Liver (tissue), 9 donors: Measurements from ENCODE around the gene PHETA1. TPM values are rescaled to one million over a fixed set of nuclear protein-coding genes. Genes with fewer than 3 reads are reported as not detected.

Experiments
- DNase-seq: peaks from one replicate; pipeline ENCODE4 v3.0.0-alpha.2; 2017; ENCODE audit warnings: low spot score
- H3K27ac ChIP-seq, 2 donors: one replicate each; pipeline ENCODE4 v1.7.0; 2013; ENCODE audit warnings: inconsistent platforms in 2 of 2, low read length in 2 of 2, control low read depth in 1 of 2, low read depth in 1 of 2, mild to moderate bottlenecking in 1 of 2
- H3K27me3 ChIP-seq, 4 donors: one replicate each; pipeline versions ENCODE4 v1.6.1 to v1.7.0; 2013; ENCODE audit warnings: low read length in 3 of 4, inconsistent platforms in 1 of 4, mild to moderate bottlenecking in 1 of 4, moderate library complexity in 1 of 4; ENCODE audit not compliant: control insufficient read depth in 4 of 4, insufficient read depth in 4 of 4
- H3K36me3 ChIP-seq, 4 donors: one replicate each; pipeline versions ENCODE4 v1.6.1 to v1.7.0; 2013; ENCODE audit warnings: low read length in 3 of 4, mild to moderate bottlenecking in 3 of 4, low read depth in 1 of 4, moderate library complexity in 1 of 4; ENCODE audit not compliant: control insufficient read depth in 4 of 4, insufficient read depth in 3 of 4
- H3K4me1 ChIP-seq, 4 donors: one replicate each; pipeline versions ENCODE4 v1.6.1 to v1.7.0; 2013; ENCODE audit warnings: low read length in 3 of 4, mild to moderate bottlenecking in 3 of 4, moderate library complexity in 1 of 4; ENCODE audit not compliant: control insufficient read depth in 4 of 4, insufficient read depth in 4 of 4
- H3K4me3 ChIP-seq, 3 donors: one replicate each; pipeline versions ENCODE4 v1.6.1 to v1.7.0; 2013; ENCODE audit warnings: low read length in 3 of 3, control low read depth in 1 of 3, low read depth in 1 of 3, mild to moderate bottlenecking in 1 of 3
- H3K9ac ChIP-seq, 2 donors: one replicate each; pipeline ENCODE4 v1.7.0; 2013; ENCODE audit warnings: low read length in 2 of 2, mild to moderate bottlenecking in 2 of 2, moderate library complexity in 2 of 2, control low read depth in 1 of 2, low read depth in 1 of 2
- H3K9me3 ChIP-seq, 4 donors: one replicate each; pipeline versions ENCODE4 v1.6.1 to v1.7.0; 2013; ENCODE audit warnings: low read length in 3 of 4; ENCODE audit not compliant: control insufficient read depth in 4 of 4
- CTCF ChIP-seq: fragments of 150-350 bp; IDR thresholded peaks from 2 replicates; pipeline ENCODE4 v1.5.1; 2017; ENCODE audit warnings: improper control_type of control experiment, low read depth, low read length; ENCODE audit not compliant: missing input control
- HNF4A ChIP-seq, 2 donors: conservative IDR thresholded peaks; 2 replicates each; pipeline ENCODE4 v1.6.1; 2016; ENCODE audit warnings: antibody characterized with exemption in 2 of 2, mild to moderate bottlenecking in 2 of 2
- HNF4G ChIP-seq: IDR thresholded peaks from 2 replicates; pipeline ENCODE4 v1.6.1; 2016; ENCODE audit warnings: antibody characterized with exemption
- MAX ChIP-seq: IDR thresholded peaks from 2 replicates; pipeline ENCODE4 v1.6.1; 2016; ENCODE audit warnings: antibody characterized with exemption
- NR2F2 ChIP-seq: IDR thresholded peaks from 2 replicates; pipeline ENCODE4 v1.6.1; 2016; ENCODE audit warnings: antibody characterized with exemption
- RAD21 ChIP-seq, 2 donors: IDR thresholded peaks; 2 replicates each; pipeline ENCODE4 v1.6.1; 2016; ENCODE audit warnings: antibody characterized with exemption in 2 of 2, mild to moderate bottlenecking in 2 of 2
- REST ChIP-seq: IDR thresholded peaks from 2 replicates; pipeline ENCODE4 v1.6.1; 2016; ENCODE audit warnings: antibody characterized with exemption, mild to moderate bottlenecking
- TAF1 ChIP-seq: conservative IDR thresholded peaks from 2 replicates; pipeline ENCODE4 v1.6.1; 2016; ENCODE audit warnings: antibody characterized with exemption, mild to moderate bottlenecking
- YY1 ChIP-seq: IDR thresholded peaks from 2 replicates; pipeline ENCODE4 v1.6.1; 2016; ENCODE audit warnings: antibody characterized with exemption, mild to moderate bottlenecking
- ZBTB33 ChIP-seq: IDR thresholded peaks from 2 replicates; pipeline ENCODE4 v1.6.1; 2016; ENCODE audit warnings: antibody characterized with exemption
- WGBS: extraction: QIAGEN DNeasy Blood & Tissue Kit; methylation state at CpG from one replicate; pipeline ENCODE4 v1.1.7; 2013; 5-methylcytosine and 5-hydroxymethylcytosine counted together
- polyA plus RNA-seq, 2 donors: library from polyadenylated mRNA; stranded (reverse) in 1 of 2; unstranded in 1 of 2; fragments of 200-250 nt in 1 of 2; fragments of >200 nt in 1 of 2; fragmentation: Nextera tagmentation in 1 of 2; extraction: Ambion mirVana in 1 of 2; gene quantifications; one replicate each; pipeline versions ENCODE4 v1.2.1 to v1.2.3, GENCODE V29; 2013 to 2015
- total RNA-seq, 2 donors: library from RNA; depleted of rRNA; stranded (reverse); fragments of >200 nt; gene quantifications; one replicate each; pipeline ENCODE4 v1.2.3, GENCODE V29; 2014
- donor health status: healthy.
- donor health status: healthy.
- donor health status: healthy.
- donor health status: healthy.
- donor health status: healthy.

The PHETA1 gene
- total and polyA plus RNA-seq, 4 donors = 2.4 to 5.7 (median 3.9) TPM

- Histone ChIP-seq H3K4me3 (no peak overlapping the region), H3K9me3 (no peaks in the 10 kb centered on the region), H3K9ac (no peak overlapping the region), H3K36me3 (no peaks in the 10 kb centered on the region), H3K27ac (no peak overlapping the region), H3K27me3 (no peaks in the 10 kb centered on the region), H3K4me1 (peaks cover 16 to 42% (median 28%) of the 10 kb centered on the region in 4 donors)
- no peak for DNase-seq
- 80% methylated on average over 9 of the region's 9 CpGs for WGBS
- TF ChIP-seq HNF4G = no peak
- TF ChIP-seq ZBTB33 = no peak
- no peak for TF ChIP-seq CTCF
- TF ChIP-seq HNF4A (conservative IDR thresholded peaks at IDR 0.05) = no peak
- TF ChIP-seq REST = no peak
- no peak for TF ChIP-seq RAD21 (IDR thresholded peaks at IDR 0.05)
- no peak for TF ChIP-seq TAF1
- no peak for TF ChIP-seq YY1
These were observed 8.5 kb downstream of the PHETA1 start for GRCh38 chr12:111360325-111360930.

- 65% methylated on average over 5 of the region's 5 CpGs for WGBS
- TF ChIP-seq NR2F2 (no peak), TAF1 (no peak), HNF4A (conservative IDR thresholded peaks at IDR 0.05) (peak in 1 of 2 donors; percentile 27), REST (no peak), ZBTB33 (no peak), RAD21 (IDR thresholded peaks at IDR 0.05) (no peak), MAX (no peak), YY1 (no peak), CTCF (no peak)
- no peak overlapping the region for H3K27ac ChIP-seq
- no peaks in the 10 kb centered on the region for H3K9me3 ChIP-seq
- no peaks in the 10 kb centered on the region for H3K36me3 ChIP-seq
- no peak overlapping the region for H3K9ac ChIP-seq
- peaks cover 16 to 42% (median 27%) of the 10 kb centered on the region in 4 donors for H3K4me1 ChIP-seq
- H3K4me3 ChIP-seq = no peak overlapping the region
- no peak for DNase-seq
- no peaks in the 10 kb centered on the region for H3K27me3 ChIP-seq
These were observed 9.0 kb downstream of the PHETA1 start for GRCh38 chr12:111359914-111360276.
